ENCODE results near the gene HELT.

HELT gene

DNA sequence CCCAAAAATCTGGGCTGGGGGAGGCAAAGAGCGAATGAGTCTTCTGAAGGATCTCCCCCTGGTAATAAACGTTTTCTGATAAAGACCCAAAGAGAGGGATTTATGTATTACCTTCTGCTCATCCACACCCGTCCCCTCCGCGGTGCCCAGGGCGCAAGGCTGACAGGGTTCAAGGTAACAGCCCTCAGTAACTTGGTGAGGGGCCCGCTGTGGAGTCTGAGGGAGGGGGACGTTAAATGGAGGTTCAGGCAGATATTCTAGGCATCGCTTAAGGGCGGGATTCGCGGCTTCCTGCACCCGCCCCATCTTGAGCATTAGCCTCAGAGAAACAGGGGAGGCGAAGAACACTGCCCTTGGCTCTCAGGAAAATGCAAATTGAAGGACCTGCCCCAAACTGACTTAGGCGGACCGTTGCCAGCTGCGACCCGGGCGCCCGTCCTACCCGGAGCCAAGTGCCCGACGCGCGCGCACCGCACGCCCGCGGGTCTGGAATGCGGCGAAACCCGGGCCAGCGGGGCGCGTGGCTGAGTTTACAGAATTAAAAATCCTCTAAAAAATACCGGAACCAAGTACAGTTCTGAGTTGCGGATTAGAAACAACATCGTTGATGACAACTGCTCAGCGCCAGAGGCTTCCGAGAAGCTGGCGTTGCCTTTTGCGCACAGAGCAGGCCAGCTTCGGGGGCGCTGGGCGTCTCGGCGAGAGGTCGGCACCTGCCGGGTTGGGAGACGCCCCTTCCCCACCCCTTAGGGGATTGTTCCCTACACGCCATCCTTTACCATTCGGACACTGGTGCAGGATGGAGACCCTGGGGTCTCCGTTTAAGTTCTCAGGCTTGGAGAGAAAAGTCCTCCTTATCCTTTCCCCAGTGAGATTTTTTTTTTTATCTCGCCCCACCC lies 2.8 kb downstream of the HELT start (continued):
- TF ChIP-seq, protein P1, sequence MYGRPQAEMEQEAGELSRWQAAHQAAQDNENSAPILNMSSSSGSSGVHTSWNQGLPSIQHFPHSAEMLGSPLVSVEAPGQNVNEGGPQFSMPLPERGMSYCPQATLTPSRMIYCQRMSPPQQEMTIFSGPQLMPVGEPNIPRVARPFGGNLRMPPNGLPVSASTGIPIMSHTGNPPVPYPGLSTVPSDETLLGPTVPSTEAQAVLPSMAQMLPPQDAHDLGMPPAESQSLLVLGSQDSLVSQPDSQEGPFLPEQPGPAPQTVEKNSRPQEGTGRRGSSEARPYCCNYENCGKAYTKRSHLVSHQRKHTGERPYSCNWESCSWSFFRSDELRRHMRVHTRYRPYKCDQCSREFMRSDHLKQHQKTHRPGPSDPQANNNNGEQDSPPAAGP (tag by site-specific recombination; IDR thresholded peaks at IDR 0.05) = no peak
- TF ChIP-seq ZNF112 (tag by site-specific recombination; IDR thresholded peaks at IDR 0.05) (no peak), ZNF132 (tag by site-specific recombination; IDR thresholded peaks at IDR 0.05; ENCODE audit: borderline replicate concordance) (no peak), ZSCAN30 (tag by site-specific recombination; IDR thresholded peaks at IDR 0.05) (no peak), KLF9 (tag by site-specific recombination; IDR thresholded peaks at IDR 0.05; ENCODE audit: low read depth) (no peak)
- TF ChIP-seq, protein P2, sequence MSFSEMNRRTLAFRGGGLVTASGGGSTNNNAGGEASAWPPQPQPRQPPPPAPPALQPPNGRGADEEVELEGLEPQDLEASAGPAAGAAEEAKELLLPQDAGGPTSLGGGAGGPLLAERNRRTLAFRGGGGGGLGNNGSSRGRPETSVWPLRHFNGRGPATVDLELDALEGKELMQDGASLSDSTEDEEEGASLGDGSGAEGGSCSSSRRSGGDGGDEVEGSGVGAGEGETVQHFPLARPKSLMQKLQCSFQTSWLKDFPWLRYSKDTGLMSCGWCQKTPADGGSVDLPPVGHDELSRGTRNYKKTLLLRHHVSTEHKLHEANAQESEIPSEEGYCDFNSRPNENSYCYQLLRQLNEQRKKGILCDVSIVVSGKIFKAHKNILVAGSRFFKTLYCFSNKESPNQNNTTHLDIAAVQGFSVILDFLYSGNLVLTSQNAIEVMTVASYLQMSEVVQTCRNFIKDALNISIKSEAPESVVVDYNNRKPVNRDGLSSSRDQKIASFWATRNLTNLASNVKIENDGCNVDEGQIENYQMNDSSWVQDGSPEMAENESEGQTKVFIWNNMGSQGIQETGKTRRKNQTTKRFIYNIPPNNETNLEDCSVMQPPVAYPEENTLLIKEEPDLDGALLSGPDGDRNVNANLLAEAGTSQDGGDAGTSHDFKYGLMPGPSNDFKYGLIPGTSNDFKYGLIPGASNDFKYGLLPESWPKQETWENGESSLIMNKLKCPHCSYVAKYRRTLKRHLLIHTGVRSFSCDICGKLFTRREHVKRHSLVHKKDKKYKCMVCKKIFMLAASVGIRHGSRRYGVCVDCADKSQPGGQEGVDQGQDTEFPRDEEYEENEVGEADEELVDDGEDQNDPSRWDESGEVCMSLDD (tag by site-specific recombination; IDR thresholded peaks at IDR 0.05) = no peak
- TF ChIP-seq, protein P3, sequence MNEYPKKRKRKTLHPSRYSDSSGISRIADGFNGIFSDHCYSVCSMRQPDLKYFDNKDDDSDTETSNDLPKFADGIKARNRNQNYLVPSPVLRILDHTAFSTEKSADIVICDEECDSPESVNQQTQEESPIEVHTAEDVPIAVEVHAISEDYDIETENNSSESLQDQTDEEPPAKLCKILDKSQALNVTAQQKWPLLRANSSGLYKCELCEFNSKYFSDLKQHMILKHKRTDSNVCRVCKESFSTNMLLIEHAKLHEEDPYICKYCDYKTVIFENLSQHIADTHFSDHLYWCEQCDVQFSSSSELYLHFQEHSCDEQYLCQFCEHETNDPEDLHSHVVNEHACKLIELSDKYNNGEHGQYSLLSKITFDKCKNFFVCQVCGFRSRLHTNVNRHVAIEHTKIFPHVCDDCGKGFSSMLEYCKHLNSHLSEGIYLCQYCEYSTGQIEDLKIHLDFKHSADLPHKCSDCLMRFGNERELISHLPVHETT (tag by site-specific recombination; IDR thresholded peaks at IDR 0.05) = no peak
- TF ChIP-seq, protein P4, sequence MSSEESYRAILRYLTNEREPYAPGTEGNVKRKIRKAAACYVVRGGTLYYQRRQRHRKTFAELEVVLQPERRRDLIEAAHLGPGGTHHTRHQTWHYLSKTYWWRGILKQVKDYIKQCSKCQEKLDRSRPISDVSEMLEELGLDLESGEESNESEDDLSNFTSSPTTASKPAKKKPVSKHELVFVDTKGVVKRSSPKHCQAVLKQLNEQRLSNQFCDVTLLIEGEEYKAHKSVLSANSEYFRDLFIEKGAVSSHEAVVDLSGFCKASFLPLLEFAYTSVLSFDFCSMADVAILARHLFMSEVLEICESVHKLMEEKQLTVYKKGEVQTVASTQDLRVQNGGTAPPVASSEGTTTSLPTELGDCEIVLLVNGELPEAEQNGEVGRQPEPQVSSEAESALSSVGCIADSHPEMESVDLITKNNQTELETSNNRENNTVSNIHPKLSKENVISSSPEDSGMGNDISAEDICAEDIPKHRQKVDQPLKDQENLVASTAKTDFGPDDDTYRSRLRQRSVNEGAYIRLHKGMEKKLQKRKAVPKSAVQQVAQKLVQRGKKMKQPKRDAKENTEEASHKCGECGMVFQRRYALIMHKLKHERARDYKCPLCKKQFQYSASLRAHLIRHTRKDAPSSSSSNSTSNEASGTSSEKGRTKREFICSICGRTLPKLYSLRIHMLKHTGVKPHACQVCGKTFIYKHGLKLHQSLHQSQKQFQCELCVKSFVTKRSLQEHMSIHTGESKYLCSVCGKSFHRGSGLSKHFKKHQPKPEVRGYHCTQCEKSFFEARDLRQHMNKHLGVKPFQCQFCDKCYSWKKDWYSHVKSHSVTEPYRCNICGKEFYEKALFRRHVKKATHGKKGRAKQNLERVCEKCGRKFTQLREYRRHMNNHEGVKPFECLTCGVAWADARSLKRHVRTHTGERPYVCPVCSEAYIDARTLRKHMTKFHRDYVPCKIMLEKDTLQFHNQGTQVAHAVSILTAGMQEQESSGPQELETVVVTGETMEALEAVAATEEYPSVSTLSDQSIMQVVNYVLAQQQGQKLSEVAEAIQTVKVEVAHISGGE (tag by site-specific recombination; conservative IDR thresholded peaks at IDR 0.05; ENCODE audit: low read depth) = no peak
- TF ChIP-seq, protein P5, sequence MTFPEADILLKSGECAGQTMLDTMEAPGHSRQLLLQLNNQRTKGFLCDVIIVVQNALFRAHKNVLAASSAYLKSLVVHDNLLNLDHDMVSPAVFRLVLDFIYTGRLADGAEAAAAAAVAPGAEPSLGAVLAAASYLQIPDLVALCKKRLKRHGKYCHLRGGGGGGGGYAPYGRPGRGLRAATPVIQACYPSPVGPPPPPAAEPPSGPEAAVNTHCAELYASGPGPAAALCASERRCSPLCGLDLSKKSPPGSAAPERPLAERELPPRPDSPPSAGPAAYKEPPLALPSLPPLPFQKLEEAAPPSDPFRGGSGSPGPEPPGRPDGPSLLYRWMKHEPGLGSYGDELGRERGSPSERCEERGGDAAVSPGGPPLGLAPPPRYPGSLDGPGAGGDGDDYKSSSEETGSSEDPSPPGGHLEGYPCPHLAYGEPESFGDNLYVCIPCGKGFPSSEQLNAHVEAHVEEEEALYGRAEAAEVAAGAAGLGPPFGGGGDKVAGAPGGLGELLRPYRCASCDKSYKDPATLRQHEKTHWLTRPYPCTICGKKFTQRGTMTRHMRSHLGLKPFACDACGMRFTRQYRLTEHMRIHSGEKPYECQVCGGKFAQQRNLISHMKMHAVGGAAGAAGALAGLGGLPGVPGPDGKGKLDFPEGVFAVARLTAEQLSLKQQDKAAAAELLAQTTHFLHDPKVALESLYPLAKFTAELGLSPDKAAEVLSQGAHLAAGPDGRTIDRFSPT (tag by site-specific recombination; IDR thresholded peaks at IDR 0.05) = no peak

DNA sequence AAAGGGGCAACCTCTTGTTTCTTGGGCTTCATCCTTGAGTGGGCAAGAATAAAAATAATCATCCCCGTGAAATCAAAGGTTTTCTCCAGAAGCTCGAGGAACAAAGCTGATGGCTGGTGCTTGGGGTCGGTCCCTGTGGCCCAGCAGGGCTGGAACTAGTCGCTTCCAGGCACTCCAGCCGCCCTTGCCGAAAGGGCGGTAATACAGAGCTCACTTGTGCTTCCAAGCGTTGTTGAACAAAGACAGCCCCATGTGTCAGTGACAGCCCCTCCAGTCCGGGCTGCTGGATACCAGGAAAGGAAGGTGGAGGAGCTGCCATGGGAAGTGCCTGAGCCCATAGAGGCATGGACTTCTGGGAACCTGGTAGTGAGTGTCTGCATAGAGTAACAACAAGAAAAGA lies 5.2 kb downstream of the HELT start:
- ChIA-PET CTCF (no interaction called here), POLR2A (no interaction called here)
- H3K4me1 ChIP-seq (ENCODE audit: control insufficient read depth, insufficient read depth, low read length) = no peaks in the 10 kb centered on the region; the same call in 1 of the 2 replicates
- H3K36me3 ChIP-seq (ENCODE audit: control insufficient read depth in 2 of 2, insufficient read depth in 1 of 2, low read length in 2 of 2) = no peaks in the 10 kb centered on the region
- H3K9me3 ChIP-seq (ENCODE audit: control insufficient read depth, insufficient read depth, low read depth, low read length) = no peaks in the 10 kb centered on the region
- no peak overlapping the region for H3K27ac ChIP-seq (ENCODE audit: extremely low read depth, low read depth, low read length)
- no peak overlapping the region for H3K4me3 ChIP-seq (ENCODE audit: low read depth, low read length)
- no peak for TF ChIP-seq ZNF311 (tag by site-specific recombination; IDR thresholded peaks at IDR 0.05; ENCODE audit: borderline replicate concordance)
- TF ChIP-seq, protein P6, sequence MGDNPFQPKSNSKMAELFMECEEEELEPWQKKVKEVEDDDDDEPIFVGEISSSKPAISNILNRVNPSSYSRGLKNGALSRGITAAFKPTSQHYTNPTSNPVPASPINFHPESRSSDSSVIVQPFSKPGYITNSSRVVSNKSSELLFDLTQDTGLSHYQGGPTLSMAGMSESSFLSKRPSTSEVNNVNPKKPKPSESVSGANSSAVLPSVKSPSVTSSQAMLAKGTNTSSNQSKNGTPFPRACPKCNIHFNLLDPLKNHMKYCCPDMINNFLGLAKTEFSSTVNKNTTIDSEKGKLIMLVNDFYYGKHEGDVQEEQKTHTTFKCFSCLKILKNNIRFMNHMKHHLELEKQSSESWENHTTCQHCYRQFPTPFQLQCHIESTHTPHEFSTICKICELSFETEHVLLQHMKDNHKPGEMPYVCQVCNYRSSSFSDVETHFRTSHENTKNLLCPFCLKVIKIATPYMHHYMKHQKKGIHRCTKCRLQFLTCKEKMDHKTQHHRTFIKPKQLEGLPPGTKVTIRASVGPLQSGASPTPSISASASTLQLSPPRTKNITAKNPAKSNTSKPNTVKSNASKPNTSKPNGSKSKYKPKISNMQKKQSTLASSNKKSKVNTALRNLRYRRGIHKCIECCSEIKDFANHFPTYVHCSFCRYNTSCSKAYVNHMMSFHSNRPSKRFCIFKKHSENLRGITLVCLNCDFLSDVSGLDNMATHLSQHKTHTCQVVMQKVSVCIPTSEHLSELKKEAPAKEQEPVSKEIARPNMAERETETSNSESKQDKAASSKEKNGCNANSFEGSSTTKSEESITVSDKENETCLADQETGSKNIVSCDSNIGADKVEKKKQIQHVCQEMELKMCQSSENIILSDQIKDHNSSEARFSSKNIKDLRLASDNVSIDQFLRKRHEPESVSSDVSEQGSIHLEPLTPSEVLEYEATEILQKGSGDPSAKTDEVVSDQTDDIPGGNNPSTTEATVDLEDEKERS (tag by site-specific recombination; IDR thresholded peaks at IDR 0.05) = no peak
- TF ChIP-seq ZNF2 (tag by site-specific recombination; IDR thresholded peaks at IDR 0.05) = no peak
- no peak for TF ChIP-seq ZNF426 (tag by site-specific recombination; IDR thresholded peaks at IDR 0.05)
- no peak for TF ChIP-seq ZNF747 (tag by site-specific recombination; IDR thresholded peaks at IDR 0.05)
- TF ChIP-seq ZNF350 (tag by site-specific recombination; IDR thresholded peaks at IDR 0.05) = no peak
- no peak for TF ChIP-seq ZBTB48 (tag by site-specific recombination; IDR thresholded peaks at IDR 0.05)
- no peak for TF ChIP-seq OVOL3 (tag by site-specific recombination; IDR thresholded peaks at IDR 0.05)
- TF ChIP-seq ZSCAN30 (tag by site-specific recombination; IDR thresholded peaks at IDR 0.05) = no peak
- no peak for TF ChIP-seq ZNF274 (IDR thresholded peaks at IDR 0.05; ENCODE audit: low read length)
- no peak for TF ChIP-seq ZNF274 (tag by site-specific recombination; IDR thresholded peaks at IDR 0.05; ENCODE audit: borderline replicate concordance)
- TF ChIP-seq ZNF184 (tag by site-specific recombination; IDR thresholded peaks at IDR 0.05) = no peak
- no peak for TF ChIP-seq SP2 (tag by site-specific recombination; IDR thresholded peaks at IDR 0.05)
- no peak for TF ChIP-seq GLIS2 (tag by site-specific recombination; IDR thresholded peaks at IDR 0.05)

Measured in HEK293 (cell line).